Hepatocyte (in vitro differentiated cells): ENCODE results near the gene KIAA1755. TPM values are rescaled to one million over a fixed set of nuclear protein-coding genes. Genes with fewer than 3 reads are reported as not detected.

Experiments used
- DNase-seq: peaks from one replicate; pipeline ENCODE4 v3.0.0-alpha.2; 2016; ENCODE audit warnings: low spot score
- H2AFZ ChIP-seq: fragments of 200-600 bp; sonication (generic); 2 replicates; pipeline ENCODE4 v1.6.0; 2016; ENCODE audit warnings: antibody characterized with exemption, mild to moderate bottlenecking
- H3K27ac ChIP-seq: fragments of 200-600 bp; sonication (generic); 2 replicates; pipeline ENCODE4 v1.5.1; 2016; ENCODE audit warnings: mild to moderate bottlenecking
- H3K27me3 ChIP-seq: fragments of 200-600 bp; sonication (generic); 2 replicates; pipeline ENCODE4 v1.6.1; 2016
- H3K36me3 ChIP-seq: fragments of 200-600 bp; sonication (generic); replicated peaks from 2 replicates; pipeline ENCODE4 v1.5.1; 2016; ENCODE audit warnings: low read depth; ENCODE audit not compliant: insufficient read depth
- H3K4me1 ChIP-seq: fragments of 200-600 bp; sonication (generic); 2 replicates; pipeline ENCODE4 v1.5.1; 2016; ENCODE audit warnings: mild to moderate bottlenecking, moderate library complexity; ENCODE audit not compliant: insufficient read depth
- H3K4me2 ChIP-seq: fragments of 200-600 bp; sonication (generic); 2 replicates; pipeline ENCODE4 v1.6.0; 2016
- H3K4me3 ChIP-seq: fragments of 200-600 bp; sonication (generic); 2 replicates; pipeline ENCODE4 v1.5.1; 2016; ENCODE audit warnings: mild to moderate bottlenecking
- H3K79me2 ChIP-seq: fragments of 200-600 bp; sonication (generic); 2 replicates; pipeline ENCODE4 v1.6.0; 2017; ENCODE audit warnings: mild to moderate bottlenecking
- H3K9me2 ChIP-seq: fragments of 200-600 bp; sonication (generic); replicated peaks from 2 replicates; pipeline ENCODE4 v1.6.0; 2017; ENCODE audit warnings: mild to moderate bottlenecking; ENCODE audit not compliant: insufficient read depth
- H3K9me3 ChIP-seq: fragments of 200-600 bp; sonication (generic); 2 replicates; pipeline ENCODE4 v1.5.1; 2016; ENCODE audit warnings: low read depth, mild to moderate bottlenecking
- H4K20me1 ChIP-seq: fragments of 200-600 bp; sonication (generic); 2 replicates; pipeline ENCODE4 v1.6.0; 2016; ENCODE audit warnings: mild to moderate bottlenecking; ENCODE audit not compliant: insufficient read depth, poor library complexity, severe bottlenecking
- EZH2 ChIP-seq: fragments of 200-600 bp; sonication (generic); IDR thresholded peaks from 2 replicates; pipeline ENCODE4 v1.6.1; 2016; ENCODE audit warnings: antibody characterized with exemption, mild to moderate bottlenecking, borderline replicate concordance
- EZH2phosphoT487 ChIP-seq: fragments of 200-600 bp; sonication (generic); IDR thresholded peaks from one replicate; pipeline ENCODE4 v1.6.1; 2018; ENCODE audit warnings: antibody characterized with exemption, mild to moderate bottlenecking, low read depth, moderate library complexity; ENCODE audit not compliant: unreplicated experiment, severe bottlenecking
- WGBS: methylation state at CpG from one replicate; pipeline ENCODE4 v1.1.6; 2016; ENCODE audit warnings: low lambda C conversion rate; ENCODE audit errors: missing lambda C conversion rate; 5-methylcytosine and 5-hydroxymethylcytosine counted together
- polyA plus RNA-seq: library from polyadenylated mRNA; unstranded; fragments of >200 nt; fragmentation: Nextera tagmentation; extraction: Ambion mirVana; gene quantifications from 2 replicates; pipeline ENCODE4 v1.2.1, GENCODE V29; 2016
- total RNA-seq: library from RNA; depleted of rRNA; stranded (reverse); fragments of >200 nt; gene quantifications from 2 replicates; pipeline ENCODE4 v1.2.3, GENCODE V29; 2014
- TF ChIP-seq, protein P1 (sequence below): fragments of 200-600 bp; sonication (generic); IDR thresholded peaks from 2 replicates; pipeline ENCODE4 v1.5.1; 2016; ENCODE audit warnings: antibody characterized with exemption, mild to moderate bottlenecking; ENCODE audit not compliant: poor library complexity

The KIAA1755 gene
- total and polyA plus RNA-seq, 2 experiments from 2014 or later, result 1.6 to 3.4 TPM

DNA sequence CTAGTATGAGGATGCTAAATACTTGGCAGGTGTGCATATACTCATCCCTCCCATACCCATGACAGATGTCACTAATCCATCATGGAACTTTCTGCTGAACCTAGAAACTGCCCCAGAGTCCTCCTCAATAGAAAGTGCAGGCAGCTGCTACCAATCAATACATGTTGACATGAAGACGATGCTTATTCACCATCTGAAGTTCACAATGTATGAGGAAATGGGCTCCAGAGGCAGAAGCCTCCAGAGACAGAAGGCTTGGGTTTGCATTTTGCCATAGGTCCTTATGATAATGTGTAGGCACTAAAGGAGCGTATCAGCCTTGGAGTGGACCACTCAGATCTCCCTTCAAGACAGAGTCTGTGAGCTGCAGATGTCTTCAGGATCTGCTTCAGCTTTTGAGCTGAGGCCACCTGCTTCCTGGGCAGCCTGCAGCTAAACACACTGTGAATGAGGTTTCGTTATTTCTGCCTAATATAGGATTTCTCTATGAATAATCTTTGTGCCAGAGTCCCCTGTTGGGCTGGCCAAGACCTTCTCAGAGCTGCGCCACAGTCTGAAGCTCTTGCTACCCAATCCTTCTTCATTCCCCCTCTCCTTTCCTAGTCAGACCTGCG, 7.5 kb upstream of the KIAA1755 start:
- no peak for DNase-seq
- no peaks in the 10 kb centered on the region for H3K9me2 ChIP-seq
- no peaks in the 10 kb centered on the region for H3K36me3 ChIP-seq
- H3K4me2 ChIP-seq, result no peak overlapping the region
- no peak overlapping the region for H2AFZ ChIP-seq
- H3K4me1 ChIP-seq, result no peaks in the 10 kb centered on the region
- no peaks in the 10 kb centered on the region for H4K20me1 ChIP-seq
- H3K79me2 ChIP-seq, result no peaks in the 10 kb centered on the region
- TF ChIP-seq, protein P1, sequence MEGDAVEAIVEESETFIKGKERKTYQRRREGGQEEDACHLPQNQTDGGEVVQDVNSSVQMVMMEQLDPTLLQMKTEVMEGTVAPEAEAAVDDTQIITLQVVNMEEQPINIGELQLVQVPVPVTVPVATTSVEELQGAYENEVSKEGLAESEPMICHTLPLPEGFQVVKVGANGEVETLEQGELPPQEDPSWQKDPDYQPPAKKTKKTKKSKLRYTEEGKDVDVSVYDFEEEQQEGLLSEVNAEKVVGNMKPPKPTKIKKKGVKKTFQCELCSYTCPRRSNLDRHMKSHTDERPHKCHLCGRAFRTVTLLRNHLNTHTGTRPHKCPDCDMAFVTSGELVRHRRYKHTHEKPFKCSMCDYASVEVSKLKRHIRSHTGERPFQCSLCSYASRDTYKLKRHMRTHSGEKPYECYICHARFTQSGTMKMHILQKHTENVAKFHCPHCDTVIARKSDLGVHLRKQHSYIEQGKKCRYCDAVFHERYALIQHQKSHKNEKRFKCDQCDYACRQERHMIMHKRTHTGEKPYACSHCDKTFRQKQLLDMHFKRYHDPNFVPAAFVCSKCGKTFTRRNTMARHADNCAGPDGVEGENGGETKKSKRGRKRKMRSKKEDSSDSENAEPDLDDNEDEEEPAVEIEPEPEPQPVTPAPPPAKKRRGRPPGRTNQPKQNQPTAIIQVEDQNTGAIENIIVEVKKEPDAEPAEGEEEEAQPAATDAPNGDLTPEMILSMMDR, result no peak
- TF ChIP-seq EZH2phosphoT487 (no peak), EZH2 (no peak)
- no peaks in the 10 kb centered on the region for H3K27me3 ChIP-seq
- H3K4me3 ChIP-seq, result no peak overlapping the region
- no peak overlapping the region for H3K27ac ChIP-seq
- WGBS, result 86% methylated on average over 5 of the region's 5 CpGs
- no peaks in the 10 kb centered on the region for H3K9me3 ChIP-seq

DNA sequence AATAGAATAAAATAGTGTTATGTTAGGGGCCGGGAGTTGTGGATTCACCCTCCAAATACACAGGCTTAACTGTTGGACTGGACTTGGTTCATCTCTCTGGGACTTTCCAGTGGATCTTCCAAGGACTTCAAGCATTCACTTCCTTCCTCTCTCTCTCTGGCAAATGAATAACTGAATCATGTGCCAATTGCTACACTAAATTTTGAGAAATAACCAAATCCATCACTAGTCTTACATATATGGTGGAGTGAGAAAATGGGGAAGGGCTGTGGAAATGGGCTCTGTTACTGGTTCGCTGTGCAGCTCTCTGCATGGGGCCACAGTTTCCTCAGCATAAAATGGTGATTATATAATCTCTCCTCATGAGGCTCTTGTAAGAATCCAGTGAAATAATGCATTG, 6.8 kb upstream of the KIAA1755 start:
- no peaks in the 10 kb centered on the region for H3K9me3 ChIP-seq
- TF ChIP-seq, protein P1, result no peak
- no peak for TF ChIP-seq EZH2phosphoT487
- TF ChIP-seq EZH2, result no peak
- H3K9me2 ChIP-seq, result no peaks in the 10 kb centered on the region
- peaks cover 2% of the 10 kb centered on the region for H3K27me3 ChIP-seq
- WGBS, result 89% methylated on average over 2 of the region's 2 CpGs
- H3K36me3 ChIP-seq, result no peaks in the 10 kb centered on the region
- no peak overlapping the region for H3K27ac ChIP-seq
- DNase-seq, result no peak
- H3K79me2 ChIP-seq, result no peaks in the 10 kb centered on the region
- H2AFZ ChIP-seq, result no peak overlapping the region
- H4K20me1 ChIP-seq, result no peaks in the 10 kb centered on the region
- H3K4me2 ChIP-seq, result no peak overlapping the region
- no peak overlapping the region for H3K4me3 ChIP-seq
- no peaks in the 10 kb centered on the region for H3K4me1 ChIP-seq

DNA sequence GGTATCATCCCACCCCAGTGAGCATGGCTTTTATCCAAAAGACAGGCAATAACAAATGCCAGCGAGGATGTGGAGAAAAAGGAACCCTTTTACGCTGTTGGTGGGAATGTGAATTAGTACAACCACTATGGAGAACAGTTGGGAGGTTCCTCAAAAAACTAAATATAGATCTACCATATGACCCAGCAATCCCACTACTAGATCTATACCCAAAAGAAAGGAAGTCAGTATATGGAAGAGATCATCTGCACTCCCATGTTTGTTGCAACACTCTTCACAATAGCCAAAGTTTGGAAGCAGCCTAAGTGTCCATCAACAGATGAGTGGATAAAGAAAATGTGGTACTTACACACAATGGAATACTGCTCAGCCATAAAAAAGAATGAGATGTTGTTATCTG, 5.9 kb upstream of the KIAA1755 start:
- Histone ChIP-seq H3K4me2 (no peak overlapping the region), H3K79me2 (no peaks in the 10 kb centered on the region), H2AFZ (no peak overlapping the region), H3K9me3 (no peaks in the 10 kb centered on the region), H3K4me1 (no peaks in the 10 kb centered on the region), H3K9me2 (no peaks in the 10 kb centered on the region), H3K27ac (no peak overlapping the region), H3K27me3 (peaks cover 6% of the 10 kb centered on the region), H3K4me3 (no peak overlapping the region), H4K20me1 (no peaks in the 10 kb centered on the region), H3K36me3 (no peaks in the 10 kb centered on the region)
- no peak for DNase-seq
- WGBS, result 90% methylated on average over 2 of the region's 2 CpGs
- TF ChIP-seq EZH2, result no peak
- TF ChIP-seq EZH2phosphoT487, result no peak
- TF ChIP-seq, protein P1, result no peak
